GM23248 (cell line): ENCODE measurements around the gene CHRD. TPM values are rescaled to one million over a fixed set of nuclear protein-coding genes. Genes with fewer than 3 reads are reported as not detected.

Experiments used
- DNase-seq: peaks from one replicate; pipeline ENCODE4 v3.0.0-alpha.2; 2015
- H2AFZ ChIP-seq: fragments of 200-600 bp; sonication (generic); 2 replicates; pipeline ENCODE4 v1.6.1; 2016; ENCODE audit warnings: antibody characterized with exemption
- H3F3A ChIP-seq: fragments of 200-600 bp; sonication (generic); 2 replicates; pipeline ENCODE4 v1.6.1; 2016; ENCODE audit warnings: mild to moderate bottlenecking, antibody characterized with exemption, mixed run types; ENCODE audit not compliant: insufficient read depth
- H3K27ac ChIP-seq: fragments of 200-600 bp; sonication (generic); 2 replicates; pipeline ENCODE4 v1.5.1; 2016; ENCODE audit warnings: mild to moderate bottlenecking
- H3K27me3 ChIP-seq: fragments of 200-600 bp; sonication (generic); replicated peaks from 2 replicates; pipeline ENCODE4 v1.6.1; 2016; ENCODE audit warnings: mild to moderate bottlenecking; ENCODE audit not compliant: insufficient read depth
- H3K36me3 ChIP-seq: fragments of 200-600 bp; sonication (generic); 2 replicates; pipeline ENCODE4 v1.6.1; 2016; ENCODE audit warnings: low read depth, mild to moderate bottlenecking
- H3K4me1 ChIP-seq: fragments of 200-600 bp; sonication (generic); 2 replicates; pipeline ENCODE4 v1.6.1; 2016; ENCODE audit warnings: mild to moderate bottlenecking; ENCODE audit not compliant: insufficient read depth
- H3K4me2 ChIP-seq: fragments of 200-600 bp; sonication (generic); one replicate; pipeline ENCODE4 v1.6.1; 2016; ENCODE audit warnings: mild to moderate bottlenecking; ENCODE audit not compliant: unreplicated experiment
- H3K4me3 ChIP-seq: fragments of 200-600 bp; sonication (generic); 2 replicates; pipeline ENCODE4 v1.5.1; 2016; ENCODE audit warnings: mild to moderate bottlenecking
- H3K79me2 ChIP-seq: fragments of 200-600 bp; sonication (generic); 2 replicates; pipeline ENCODE4 v1.6.1; 2016; ENCODE audit warnings: mild to moderate bottlenecking; ENCODE audit not compliant: insufficient read depth
- H3K9ac ChIP-seq: fragments of 200-600 bp; sonication (generic); 2 replicates; pipeline ENCODE4 v1.6.1; 2016; ENCODE audit warnings: mild to moderate bottlenecking
- H3K9me2 ChIP-seq: fragments of 200-600 bp; sonication (generic); 2 replicates; pipeline ENCODE4 v1.6.1; 2016; ENCODE audit warnings: mixed run types, mild to moderate bottlenecking, moderate library complexity; ENCODE audit not compliant: insufficient read depth
- H3K9me3 ChIP-seq: fragments of 200-600 bp; sonication (generic); one replicate; pipeline ENCODE4 v1.6.1; 2017; ENCODE audit warnings: low read depth
- H4K20me1 ChIP-seq: fragments of 200-600 bp; sonication (generic); 2 replicates; pipeline ENCODE4 v1.6.0; 2016; ENCODE audit not compliant: insufficient read depth
- EZH2 ChIP-seq: fragments of 200-600 bp; sonication (generic); IDR thresholded peaks from 2 replicates; pipeline ENCODE4 v1.6.1; 2018; ENCODE audit warnings: antibody characterized with exemption, mild to moderate bottlenecking; ENCODE audit not compliant: insufficient read depth, poor library complexity, severe bottlenecking
- EZH2phosphoT487 ChIP-seq: fragments of 200-600 bp; sonication (generic); IDR thresholded peaks from 2 replicates; pipeline ENCODE4 v1.6.1; 2018; ENCODE audit warnings: antibody characterized with exemption, moderate library complexity, mild to moderate bottlenecking, low read depth; ENCODE audit not compliant: insufficient read depth
- WGBS, 2 experiments: methylation state at CpG; one replicate each; pipeline ENCODE4 v1.1.6; 2015 to 2017; ENCODE audit warnings: low lambda C conversion rate in 2 of 2, low coverage in 1 of 2; ENCODE audit errors: missing lambda C conversion rate in 2 of 2; 5-methylcytosine and 5-hydroxymethylcytosine counted together
- in situ Hi-C: fragments of 300-500 bp; cut with MboI; formaldehyde crosslinking; loops from 2 replicates; pipeline ENCODE4 v1.15.0; 2020
- polyA plus RNA-seq: library from polyadenylated mRNA; unstranded; fragments of >200 nt; fragmentation: Nextera tagmentation; extraction: Ambion mirVana; gene quantifications from 2 replicates; pipeline ENCODE4 v1.2.1, GENCODE V29; 2016
- total RNA-seq: library from RNA; depleted of rRNA; stranded (reverse); fragments of >200 nt; shearing (Covaris generic); gene quantifications from 2 replicates; pipeline ENCODE4 v1.2.3, GENCODE V29; 2014

Gene CHRD
- total and polyA plus RNA-seq, 2 experiments from 2014 or later: 0.15 to 0.22 TPM

GRCh38 chr3:184415203-184415490 is 35.3 kb downstream of the CHRD start:
- no peak overlapping the region for H3K4me3 ChIP-seq
- no peak overlapping the region for H3K9ac ChIP-seq
- H3K27ac ChIP-seq: no peak overlapping the region
- H3K9me2 ChIP-seq: no peaks in the 10 kb centered on the region
- H2AFZ ChIP-seq: no peak overlapping the region
- 85 to 90% methylated on average over 4 of the region's 4 CpGs for WGBS, 2 experiments
- no peak overlapping the region for H3K4me2 ChIP-seq
- no peaks in the 10 kb centered on the region for H3K27me3 ChIP-seq
- no peaks in the 10 kb centered on the region for H3K4me1 ChIP-seq
- TF ChIP-seq EZH2 (no peak), EZH2phosphoT487 (no peak)
- no peaks in the 10 kb centered on the region for H3K9me3 ChIP-seq
- in situ Hi-C loops: no loop called here
- no peaks in the 10 kb centered on the region for H4K20me1 ChIP-seq
- no peaks in the 10 kb centered on the region for H3K79me2 ChIP-seq
- no peaks in the 10 kb centered on the region for H3F3A ChIP-seq
- no peaks in the 10 kb centered on the region for H3K36me3 ChIP-seq
- no peak for DNase-seq

- DNase-seq: peak; percentile 78
- in situ Hi-C loops: no loop called here
- Histone ChIP-seq H3K4me1 (no peaks in the 10 kb centered on the region), H3K9me3 (no peaks in the 10 kb centered on the region), H3K9me2 (no peaks in the 10 kb centered on the region), H3K79me2 (no peaks in the 10 kb centered on the region), H3K36me3 (no peaks in the 10 kb centered on the region), H3K27ac (no peak overlapping the region), H4K20me1 (no peaks in the 10 kb centered on the region), H3F3A (no peaks in the 10 kb centered on the region), H3K4me2 (no peak overlapping the region), H3K27me3 (no peaks in the 10 kb centered on the region), H2AFZ (no peak overlapping the region), H3K4me3 (no peak overlapping the region), H3K9ac (no peak overlapping the region)
- 20 to 25% methylated on average over 14 of the region's 14 CpGs for WGBS, 2 experiments
- no peak for TF ChIP-seq EZH2
- TF ChIP-seq EZH2phosphoT487: no peak
Observed at GRCh38 chr3:184417619-184418327, 37.9 kb downstream of the CHRD start.

DNA sequence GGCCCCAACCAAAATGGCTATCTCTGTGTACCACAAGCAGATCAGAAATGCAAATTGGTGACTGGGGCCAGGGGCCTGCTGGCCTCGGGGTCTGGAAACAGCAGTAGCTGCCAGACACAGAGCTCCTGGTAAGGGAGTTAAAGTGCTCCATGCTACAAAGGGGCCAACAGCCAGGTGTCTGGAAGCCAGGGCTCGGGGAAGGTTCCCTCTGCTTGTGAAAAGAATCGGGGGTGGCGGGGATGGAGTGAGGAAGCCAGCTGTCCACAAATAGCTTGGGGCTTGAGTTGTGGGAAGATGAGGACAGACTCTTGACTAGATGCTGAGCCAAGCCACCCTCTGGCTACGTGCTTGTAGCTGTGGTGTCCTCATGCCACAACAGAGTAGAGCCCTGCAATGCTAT is 39.3 kb downstream of the CHRD start:
- no peak for DNase-seq
- WGBS, 2 experiments: 72 to 73% methylated on average over 5 of the region's 5 CpGs
- no peak overlapping the region for H2AFZ ChIP-seq
- no peaks in the 10 kb centered on the region for H4K20me1 ChIP-seq
- no peak overlapping the region for H3K4me2 ChIP-seq
- in situ Hi-C loops: no loop called here
- no peaks in the 10 kb centered on the region for H3K9me3 ChIP-seq
- H3K9ac ChIP-seq: no peak overlapping the region
- no peak overlapping the region for H3K27ac ChIP-seq
- no peaks in the 10 kb centered on the region for H3F3A ChIP-seq
- H3K4me3 ChIP-seq: no peak overlapping the region
- H3K79me2 ChIP-seq: no peaks in the 10 kb centered on the region
- H3K9me2 ChIP-seq: no peaks in the 10 kb centered on the region
- no peaks in the 10 kb centered on the region; the same call in 1 of the 2 replicates for H3K27me3 ChIP-seq
- H3K36me3 ChIP-seq: no peaks in the 10 kb centered on the region
- TF ChIP-seq EZH2phosphoT487: no peak
- TF ChIP-seq EZH2: no peak
- no peaks in the 10 kb centered on the region for H3K4me1 ChIP-seq

DNA sequence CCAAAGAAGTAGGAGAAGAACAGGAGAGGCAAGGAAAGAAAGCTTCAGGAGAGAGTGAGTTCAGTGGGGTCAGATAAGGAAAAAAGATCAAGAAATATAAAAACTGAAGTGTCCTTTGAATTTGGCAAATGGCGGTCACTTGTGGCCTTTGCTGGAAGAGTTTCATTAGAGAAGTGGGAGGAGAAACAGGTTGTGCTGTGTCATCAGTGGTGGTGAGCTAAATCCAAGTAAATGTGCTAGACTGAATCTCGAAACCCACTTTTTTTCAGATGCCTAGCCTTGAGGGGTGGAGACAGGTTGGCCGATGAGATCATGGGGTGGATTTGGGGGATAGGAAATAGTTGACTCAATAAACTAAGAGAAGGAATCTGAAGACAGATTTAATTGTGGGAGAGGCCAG is 43.7 kb downstream of the CHRD start:
- H3K27me3 ChIP-seq: no peaks in the 10 kb centered on the region; the same call in none of the 2 replicates
- in situ Hi-C loops: no loop called here

More for the DNA sequence above, 43.7 kb downstream of the CHRD start:
- Histone ChIP-seq H3K79me2 (no peaks in the 10 kb centered on the region), H3K4me1 (no peaks in the 10 kb centered on the region), H3K4me3 (no peak overlapping the region), H3K4me2 (no peak overlapping the region), H3K36me3 (no peaks in the 10 kb centered on the region), H3K9me2 (no peaks in the 10 kb centered on the region), H4K20me1 (no peaks in the 10 kb centered on the region), H3K9ac (no peak overlapping the region), H3K27ac (no peak overlapping the region), H2AFZ (no peak overlapping the region), H3F3A (no peaks in the 10 kb centered on the region), H3K9me3 (no peaks in the 10 kb centered on the region)
- WGBS, 2 experiments: 72 to 80% methylated on average over 3 of the region's 3 CpGs
- no peak for DNase-seq
- TF ChIP-seq EZH2: no peak
- no peak for TF ChIP-seq EZH2phosphoT487
